Measurements from ENCODE around the gene ITM2B.
"Not testable (repeated sequence)": the region's sequence is repeated elsewhere in the genome, so short reads cannot be mapped to it uniquely, and the experiment has no call there.

The ITM2B gene

DNA sequence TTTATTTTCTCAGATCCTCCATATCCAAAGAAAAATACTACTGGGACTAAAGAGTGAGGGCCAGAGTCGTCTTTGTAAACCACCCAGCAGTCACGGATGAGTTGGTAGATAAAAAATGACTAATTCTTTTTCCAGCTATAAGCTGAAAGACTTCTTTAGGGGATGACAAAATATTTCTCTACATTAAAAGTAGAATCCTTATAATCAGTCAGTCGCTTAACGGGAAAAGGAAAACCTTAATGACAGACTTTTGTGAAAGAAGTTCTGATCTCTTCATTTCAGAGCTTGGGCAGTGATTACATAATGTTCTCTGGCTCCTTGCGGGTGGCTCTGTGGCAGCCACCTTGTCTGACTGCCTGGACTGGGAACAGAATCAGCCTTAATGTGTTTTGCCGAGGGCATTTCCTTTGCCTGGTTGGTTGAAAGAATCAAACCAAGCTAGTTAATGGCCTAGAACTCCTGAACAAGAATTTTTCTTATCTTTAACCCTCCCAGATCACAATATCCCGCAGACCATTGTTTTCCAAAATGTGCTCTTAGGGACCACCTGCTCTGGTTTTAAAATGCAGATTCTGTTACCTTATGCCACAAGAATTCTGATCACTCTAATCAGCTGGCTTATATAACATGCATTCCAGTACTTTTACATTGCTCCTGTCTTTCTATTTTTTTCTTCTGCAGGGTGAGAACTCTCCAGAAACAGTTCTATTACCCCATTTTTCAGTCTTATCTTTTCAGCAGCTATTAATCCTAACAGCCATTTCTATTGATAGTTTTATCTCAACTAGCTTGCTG is 2.5 kb downstream of the ITM2B start:
- DNase-seq = peak; percentile 40 to 69
- TF ChIP-seq GATA1 (IDR thresholded peaks at IDR 0.05; ENCODE audit: low read depth, low read length) (no peak), POLR2A (IDR thresholded peaks at IDR 0.05; ENCODE audit: low read length) (no peak)

DNA sequence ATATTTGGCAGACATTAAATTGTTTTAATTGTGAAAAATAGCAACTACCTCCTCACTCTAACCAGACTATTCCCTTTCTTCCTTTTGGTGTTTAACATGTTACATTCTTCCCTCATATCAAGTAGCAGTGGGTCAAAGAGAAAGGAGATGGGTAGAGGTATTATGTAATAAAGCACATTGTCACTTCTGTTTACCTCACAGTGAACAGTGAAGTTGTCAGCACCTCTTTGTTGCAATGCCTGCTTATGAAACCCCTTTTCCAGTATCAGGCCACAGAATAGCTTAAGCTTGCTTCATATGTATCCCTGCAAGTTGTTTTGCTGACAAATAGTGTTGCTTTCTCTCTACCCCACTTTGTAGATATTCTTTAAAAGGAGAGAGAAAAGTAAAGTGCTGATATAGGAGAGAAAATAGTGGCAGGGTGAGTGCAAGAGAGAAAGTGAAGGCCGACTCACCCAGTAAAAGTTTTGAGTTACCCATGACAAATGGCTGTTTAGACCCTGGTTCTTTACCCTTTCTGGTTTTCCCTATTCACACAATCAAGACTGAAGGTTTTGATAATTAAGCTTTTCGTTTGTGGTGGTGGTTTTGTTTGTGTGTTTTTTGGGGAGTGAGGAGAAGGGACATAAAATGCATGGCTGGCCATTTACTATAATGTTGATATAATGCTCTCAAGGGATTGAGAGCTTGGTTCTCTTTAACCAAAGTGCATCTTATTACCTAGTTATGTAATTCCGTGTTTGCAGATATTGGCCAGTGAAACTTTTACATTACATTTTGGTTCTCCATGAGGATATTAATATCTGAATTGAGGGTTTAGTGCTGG is 3.7 kb downstream of the ITM2B start:
- peak; percentile 23 to 46 for DNase-seq
- TF ChIP-seq GATA1 (IDR thresholded peaks at IDR 0.05; ENCODE audit: low read depth, low read length) (no peak), POLR2A (IDR thresholded peaks at IDR 0.05; ENCODE audit: low read length) (no peak)

DNA sequence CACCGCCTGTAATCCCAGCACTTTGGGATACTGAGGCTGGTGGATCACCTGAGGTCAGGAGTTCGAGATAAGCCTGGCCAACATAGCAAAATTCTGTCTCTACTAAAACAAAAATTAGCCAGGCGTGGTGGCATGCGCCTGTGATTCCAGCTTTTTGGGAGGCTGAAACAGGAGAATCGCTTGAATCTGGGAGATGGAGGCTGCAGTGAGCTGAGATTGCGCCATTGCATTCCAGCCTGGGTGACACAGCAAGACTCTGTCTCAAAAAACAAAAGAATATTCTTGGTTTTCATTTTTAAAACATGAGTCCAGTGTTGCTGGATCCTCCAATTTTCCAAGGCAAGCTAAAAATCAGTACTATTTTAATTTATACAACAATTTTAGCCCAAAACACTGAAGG is 6.4 kb downstream of the ITM2B start:
- not testable (repeated sequence) for DNase-seq

DNA sequence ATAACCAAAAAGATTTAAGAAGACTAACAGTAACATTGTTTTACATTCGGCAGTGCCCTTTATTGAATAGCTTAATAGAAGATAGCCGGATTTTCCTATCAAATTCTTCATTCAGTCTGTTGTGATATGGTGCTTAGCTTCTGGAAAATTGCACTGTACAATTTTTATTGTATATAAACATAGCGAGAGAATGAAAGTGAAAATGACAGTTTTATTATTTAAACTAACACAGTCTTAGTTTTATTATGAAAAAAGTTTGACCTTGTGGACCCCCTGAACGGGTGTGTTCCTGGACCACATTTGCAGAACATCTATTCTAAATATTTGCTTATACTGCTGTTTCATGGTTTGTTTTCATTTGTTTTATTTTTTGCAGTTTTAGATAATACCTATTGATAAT is 8.6 kb downstream of the ITM2B start:
- no peak for TF ChIP-seq GATA1 (IDR thresholded peaks at IDR 0.05; ENCODE audit: low read depth, low read length)
- no peak for TF ChIP-seq POLR2A (IDR thresholded peaks at IDR 0.05; ENCODE audit: low read length)
- no peak for DNase-seq

DNA sequence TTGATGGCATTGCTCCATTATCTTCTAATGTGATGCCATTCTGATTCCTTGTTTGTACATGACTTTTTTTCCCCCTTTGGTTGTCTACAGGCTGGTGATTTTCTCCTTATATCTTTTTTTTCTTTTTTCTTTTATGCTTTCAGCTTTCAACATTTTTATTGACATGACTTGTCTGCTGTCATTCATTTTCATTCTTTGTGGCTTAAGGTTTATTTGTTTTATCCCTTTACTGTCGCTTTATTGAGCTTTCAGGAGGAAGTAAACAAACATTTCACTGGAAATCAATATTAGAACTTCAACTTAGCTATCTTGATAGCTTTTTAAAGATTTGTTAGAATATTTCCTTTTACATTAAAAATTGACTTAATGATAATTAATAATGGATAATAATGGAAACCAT is 9.7 kb downstream of the ITM2B start:
- TF ChIP-seq GATA1 (IDR thresholded peaks at IDR 0.05; ENCODE audit: low read depth, low read length) (no peak), POLR2A (IDR thresholded peaks at IDR 0.05; ENCODE audit: low read length) (no peak)
- DNase-seq = no peak

DNA sequence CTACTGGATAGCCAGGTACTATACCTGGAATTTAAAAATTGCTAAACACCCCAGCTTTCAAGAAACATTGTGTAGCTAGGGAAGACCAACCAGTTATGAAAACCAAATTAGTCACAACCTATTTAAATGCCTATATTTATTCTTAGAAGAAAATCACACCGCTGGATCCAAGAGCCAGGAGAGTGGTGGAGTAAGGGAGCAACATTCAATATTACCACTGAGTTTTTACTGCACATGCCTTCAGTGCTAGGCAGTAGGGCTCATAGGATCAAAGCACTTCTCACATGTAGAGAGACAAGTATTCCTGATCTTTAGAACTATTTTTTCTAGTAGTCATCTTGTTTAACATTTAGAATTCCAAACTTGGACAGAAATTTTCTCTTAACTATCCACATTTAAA is 11.2 kb downstream of the ITM2B start:
- no peak for DNase-seq
- TF ChIP-seq GATA1 (IDR thresholded peaks at IDR 0.05; ENCODE audit: low read depth, low read length) (no peak), POLR2A (IDR thresholded peaks at IDR 0.05; ENCODE audit: low read length) (no peak)

DNA sequence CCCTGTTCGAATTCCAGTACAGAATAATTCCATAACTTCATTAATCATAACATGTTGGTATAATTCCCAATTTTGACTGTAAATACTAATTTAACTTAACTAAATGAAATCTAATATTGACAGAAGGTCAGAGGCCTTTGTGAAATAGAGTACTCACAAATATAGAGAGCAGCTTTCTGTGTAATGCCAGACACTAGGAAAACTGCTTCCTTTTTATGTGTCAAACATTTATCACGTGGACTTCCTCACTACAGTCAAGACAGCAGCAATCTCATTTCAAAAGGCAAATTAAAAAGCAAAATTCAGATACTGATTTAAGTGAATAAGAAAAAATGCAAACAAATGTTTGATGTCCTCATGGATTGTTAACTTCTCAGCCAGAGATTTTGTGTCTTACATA is 13.1 kb downstream of the ITM2B start:
- no peak for DNase-seq
- TF ChIP-seq GATA1 (IDR thresholded peaks at IDR 0.05; ENCODE audit: low read depth, low read length) = no peak
- no peak for TF ChIP-seq POLR2A (IDR thresholded peaks at IDR 0.05; ENCODE audit: low read length)

DNA sequence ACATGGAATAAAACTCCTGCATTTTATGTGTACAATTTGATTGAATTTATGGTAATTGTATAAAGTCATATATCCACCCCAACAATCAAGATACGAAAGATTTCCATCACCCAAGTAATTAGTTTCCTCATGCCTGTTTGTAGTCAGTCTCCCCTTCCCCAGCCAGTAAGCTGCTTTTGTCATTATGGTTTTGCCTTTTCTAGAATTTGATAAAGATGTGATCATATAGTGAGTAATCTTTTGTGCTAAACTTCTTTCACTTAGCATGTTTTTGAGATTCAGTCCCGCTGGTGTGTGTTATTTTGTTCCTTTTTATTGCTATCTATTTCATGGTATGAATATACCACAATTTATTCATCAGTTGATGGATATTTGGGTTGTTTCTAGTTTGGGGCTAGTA is 16.0 kb downstream of the ITM2B start:
- DNase-seq = no peak

DNA sequence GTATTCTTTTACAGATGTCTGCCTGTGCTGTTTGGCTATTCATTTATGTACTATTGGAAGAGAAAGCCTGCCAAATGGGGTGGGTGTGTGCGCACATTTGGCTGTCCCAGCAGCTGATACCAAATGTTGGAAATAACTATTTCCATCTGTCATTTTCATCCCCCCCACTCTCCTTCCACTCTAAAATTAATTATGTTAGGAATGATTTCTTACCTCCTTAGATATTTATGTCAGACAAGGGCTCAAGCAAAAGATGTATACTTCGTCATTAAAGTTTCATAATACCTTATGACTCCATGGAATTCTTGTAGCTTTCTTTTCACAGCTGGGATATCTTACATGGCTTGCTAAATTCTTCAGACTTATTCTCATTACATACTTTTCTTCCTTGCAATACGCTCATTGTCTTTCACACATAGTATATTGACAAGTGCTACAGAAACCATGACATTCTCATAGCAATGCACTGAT is 18.6 kb downstream of the ITM2B start:
- TF ChIP-seq POLR2A (IDR thresholded peaks at IDR 0.05; ENCODE audit: low read length) = no peak
- TF ChIP-seq GATA1 (IDR thresholded peaks at IDR 0.05; ENCODE audit: low read depth, low read length) = no peak
- DNase-seq = no peak

More for the DNA sequence above, 16.0 kb downstream of the ITM2B start:
- TF ChIP-seq POLR2A (IDR thresholded peaks at IDR 0.05; ENCODE audit: low read length) (no peak), GATA1 (IDR thresholded peaks at IDR 0.05; ENCODE audit: low read depth, low read length) (no peak)

DNA sequence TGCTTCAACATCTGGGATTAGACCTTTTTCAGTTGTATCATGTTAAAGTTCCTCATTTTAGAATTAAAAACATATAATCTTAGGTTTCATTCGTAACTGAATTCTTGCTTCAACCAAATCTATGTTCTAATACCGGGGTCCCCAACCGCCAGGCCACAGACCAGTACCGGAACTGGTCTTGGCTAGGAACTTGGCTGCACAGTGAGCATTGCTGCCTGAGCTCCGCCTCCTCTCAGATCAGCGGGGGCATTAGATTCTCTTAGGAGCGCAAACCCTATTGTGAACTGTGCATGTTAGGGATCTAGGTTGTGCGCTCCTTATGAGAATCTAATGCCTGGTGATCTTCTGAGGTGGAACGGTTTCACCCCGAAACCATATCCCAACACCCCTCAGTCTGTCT is 19.2 kb downstream of the ITM2B start:
- no peak for DNase-seq
- no peak for TF ChIP-seq GATA1 (IDR thresholded peaks at IDR 0.05; ENCODE audit: low read depth, low read length)

DNA sequence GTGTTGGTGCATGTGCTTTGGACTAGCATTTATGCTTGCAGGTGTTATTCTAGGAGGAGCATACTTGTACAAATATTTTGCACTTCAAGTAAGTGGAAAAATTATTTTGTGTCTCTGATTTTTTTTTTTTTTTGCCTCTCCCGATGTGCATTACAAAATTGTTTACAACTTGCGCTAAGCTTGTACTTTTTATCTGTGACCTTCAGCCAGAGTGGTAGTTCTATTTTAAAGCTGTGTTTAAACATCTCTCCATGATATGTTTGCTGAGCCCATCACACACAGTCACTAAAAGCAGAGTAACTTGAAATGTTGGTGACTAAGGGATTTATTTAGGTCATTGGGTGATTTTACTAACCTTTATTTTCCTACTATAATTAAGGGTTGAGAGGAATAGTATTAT is 20.8 kb downstream of the ITM2B start:
- DNase-seq = no peak
- TF ChIP-seq GATA1 (IDR thresholded peaks at IDR 0.05; ENCODE audit: low read depth, low read length) (no peak), POLR2A (IDR thresholded peaks at IDR 0.05; ENCODE audit: low read length) (no peak)

DNA sequence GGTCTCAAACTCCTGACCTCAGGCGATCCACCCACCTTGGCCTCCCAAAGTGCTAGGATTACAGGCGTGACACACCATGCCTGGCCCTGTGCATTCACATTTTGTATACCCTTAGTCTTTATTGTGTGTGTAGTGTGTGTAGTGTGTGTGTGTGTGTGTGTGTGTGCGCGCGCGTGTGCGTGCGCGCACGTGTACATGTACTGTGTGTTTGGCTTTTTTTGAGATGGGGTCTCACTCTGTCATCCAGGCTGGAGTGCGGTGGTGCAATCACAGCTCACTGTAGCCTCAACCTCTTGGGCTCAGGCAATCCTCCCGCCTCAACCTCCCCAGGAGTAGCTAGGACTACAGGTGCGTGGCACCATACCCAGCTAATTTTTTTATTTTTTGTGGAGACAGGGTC is 22.1 kb downstream of the ITM2B start:
- TF ChIP-seq GATA1 (IDR thresholded peaks at IDR 0.05; ENCODE audit: low read depth, low read length) = no peak
- no peak for TF ChIP-seq POLR2A (IDR thresholded peaks at IDR 0.05; ENCODE audit: low read length)
- no peak for DNase-seq

DNA sequence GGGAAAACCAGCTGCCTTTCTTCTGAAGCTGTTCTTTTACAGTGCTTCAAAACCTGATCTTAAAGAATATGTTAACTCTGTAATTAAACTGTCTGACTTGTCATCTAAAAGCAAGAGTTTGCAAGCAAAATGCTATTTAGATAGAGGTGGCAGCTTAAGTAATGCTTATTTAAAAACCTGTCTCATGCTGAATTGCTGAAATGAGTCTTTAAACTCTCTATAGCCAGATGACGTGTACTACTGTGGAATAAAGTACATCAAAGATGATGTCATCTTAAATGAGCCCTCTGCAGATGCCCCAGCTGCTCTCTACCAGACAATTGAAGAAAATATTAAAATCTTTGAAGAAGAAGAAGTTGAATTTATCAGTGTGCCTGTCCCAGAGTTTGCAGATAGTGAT is 22.9 kb downstream of the ITM2B start:
- TF ChIP-seq GATA1 (IDR thresholded peaks at IDR 0.05; ENCODE audit: low read depth, low read length) (no peak), POLR2A (IDR thresholded peaks at IDR 0.05; ENCODE audit: low read length) (no peak)
- peak in 1 of 2 experiments; percentile 39 for DNase-seq

DNA sequence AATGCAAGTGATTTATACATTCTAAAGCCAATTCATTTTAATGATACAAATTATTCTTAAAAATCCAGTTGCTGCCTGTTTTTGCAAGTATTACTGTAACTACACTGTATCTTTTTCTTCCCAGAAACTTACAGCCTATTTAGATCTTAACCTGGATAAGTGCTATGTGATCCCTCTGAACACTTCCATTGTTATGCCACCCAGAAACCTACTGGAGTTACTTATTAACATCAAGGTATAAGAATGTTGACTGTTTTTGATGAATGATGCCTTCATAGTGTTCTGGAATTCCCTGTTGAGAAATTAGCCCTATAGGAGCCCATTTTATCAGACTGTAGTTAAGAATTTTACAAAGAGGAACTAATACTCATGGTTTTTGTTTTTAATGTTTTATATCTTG is 25.0 kb downstream of the ITM2B start:
- TF ChIP-seq POLR2A (IDR thresholded peaks at IDR 0.05; ENCODE audit: low read length) (no peak), GATA1 (IDR thresholded peaks at IDR 0.05; ENCODE audit: low read depth, low read length) (no peak)
- no peak for DNase-seq

DNA sequence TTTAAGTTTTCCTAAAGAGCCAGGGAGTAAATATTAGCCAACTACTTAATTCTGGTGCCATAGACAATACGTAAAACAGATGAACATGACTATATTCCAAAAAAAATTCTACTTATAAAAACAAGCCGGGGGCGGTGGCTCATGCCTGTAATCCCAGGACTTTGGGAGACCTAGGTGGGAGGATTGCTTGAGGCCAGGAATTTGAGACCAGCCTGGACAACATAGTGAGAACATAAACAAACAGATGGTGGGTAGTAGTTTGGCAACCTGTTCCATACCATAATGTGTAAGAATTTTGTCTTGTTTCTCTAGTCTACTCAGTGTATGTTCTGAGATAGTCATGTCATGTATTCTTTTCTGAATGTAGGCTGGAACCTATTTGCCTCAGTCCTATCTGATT is 25.4 kb downstream of the ITM2B start:
- DNase-seq = no peak
- TF ChIP-seq POLR2A (IDR thresholded peaks at IDR 0.05; ENCODE audit: low read length) (no peak), GATA1 (IDR thresholded peaks at IDR 0.05; ENCODE audit: low read depth, low read length) (no peak)

Measured in erythroblast (primary cell).